A673 (cell line): ENCODE data around the gene FYCO1.

Experiments
- CTCF ChIP-seq: fragments of 300-800, 200-600 bp; sonication (generic); conservative IDR thresholded peaks from 2 replicates; pipeline ENCODE4 v1.5.1; 2017; ENCODE audit warnings: low read depth, mild to moderate bottlenecking, antibody characterized with exemption, low read length, moderate library complexity, mixed read lengths
- EZH2 ChIP-seq: fragments of 200-600 bp; sonication (generic); IDR thresholded peaks from 2 replicates; pipeline ENCODE4 v1.6.1; 2017; ENCODE audit warnings: borderline replicate concordance, low read depth, mild to moderate bottlenecking, mixed read lengths, antibody characterized with exemption, low read length; ENCODE audit not compliant: poor library complexity, severe bottlenecking

- TF ChIP-seq CTCF = no peak
- no peak for TF ChIP-seq EZH2
Measured at GRCh38 chr3:45993421-45994027, 2.1 kb downstream of the FYCO1 start.
